Measurements from ENCODE around the gene NFILZ. TPM values are rescaled to one million over a fixed set of nuclear protein-coding genes. Genes with fewer than 3 reads are reported as not detected.

NFILZ gene
- total RNA-seq, 1 experiment from 2014 or later = not detected

- no peaks in the 10 kb centered on the region for H3K9me3 Mint-ChIP-seq (ENCODE audit: low read depth, unreplicated experiment)
- H3K4me1 Mint-ChIP-seq (ENCODE audit: low read depth, unreplicated experiment) = no peaks in the 10 kb centered on the region
- no peak overlapping the region for H3K27ac Mint-ChIP-seq (ENCODE audit: unreplicated experiment)
- CTCF ChIA-PET = interaction anchor here (0.7 kb wide), 1 partner anchor 769 kb away, joined by 5 read pairs; no protein-coding TSS in a partner anchor
- peaks cover 50% of the 10 kb centered on the region for H3K27me3 Mint-ChIP-seq (ENCODE audit: unreplicated experiment)
- no TSS peak for BruUV-seq (replicated peaks)
- H3K36me3 Mint-ChIP-seq (ENCODE audit: insufficient read depth, unreplicated experiment) = no peaks in the 10 kb centered on the region
- no peak overlapping the region for H3K4me3 Mint-ChIP-seq (ENCODE audit: low read depth, unreplicated experiment)
- intact Hi-C loops (cut with micrococcal nuclease; ENCODE audit: unreplicated experiment) = loop anchor here (10.0 kb wide), 1 partner anchor 63 kb away; no protein-coding TSS in a partner anchor
- DNase-seq = no peak
- TF ChIP-seq, protein P1, sequence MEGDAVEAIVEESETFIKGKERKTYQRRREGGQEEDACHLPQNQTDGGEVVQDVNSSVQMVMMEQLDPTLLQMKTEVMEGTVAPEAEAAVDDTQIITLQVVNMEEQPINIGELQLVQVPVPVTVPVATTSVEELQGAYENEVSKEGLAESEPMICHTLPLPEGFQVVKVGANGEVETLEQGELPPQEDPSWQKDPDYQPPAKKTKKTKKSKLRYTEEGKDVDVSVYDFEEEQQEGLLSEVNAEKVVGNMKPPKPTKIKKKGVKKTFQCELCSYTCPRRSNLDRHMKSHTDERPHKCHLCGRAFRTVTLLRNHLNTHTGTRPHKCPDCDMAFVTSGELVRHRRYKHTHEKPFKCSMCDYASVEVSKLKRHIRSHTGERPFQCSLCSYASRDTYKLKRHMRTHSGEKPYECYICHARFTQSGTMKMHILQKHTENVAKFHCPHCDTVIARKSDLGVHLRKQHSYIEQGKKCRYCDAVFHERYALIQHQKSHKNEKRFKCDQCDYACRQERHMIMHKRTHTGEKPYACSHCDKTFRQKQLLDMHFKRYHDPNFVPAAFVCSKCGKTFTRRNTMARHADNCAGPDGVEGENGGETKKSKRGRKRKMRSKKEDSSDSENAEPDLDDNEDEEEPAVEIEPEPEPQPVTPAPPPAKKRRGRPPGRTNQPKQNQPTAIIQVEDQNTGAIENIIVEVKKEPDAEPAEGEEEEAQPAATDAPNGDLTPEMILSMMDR (IDR thresholded peaks at IDR 0.05; ENCODE audit: unreplicated experiment) = no peak
These were observed 17.8 kb downstream of the NFILZ start for GRCh38 chr19:8648240-8648639.

GRCh38 chr19:8654591-8655339 is 24.3 kb downstream of the NFILZ start:
- peak; percentile 60 for DNase-seq
- Mint-ChIP-seq H3K27me3 (ENCODE audit: unreplicated experiment) (peaks cover 66% of the 10 kb centered on the region), H3K9me3 (ENCODE audit: low read depth, unreplicated experiment) (no peaks in the 10 kb centered on the region), H3K27ac (ENCODE audit: unreplicated experiment) (no peak overlapping the region), H3K36me3 (ENCODE audit: insufficient read depth, unreplicated experiment) (no peaks in the 10 kb centered on the region), H3K4me1 (ENCODE audit: low read depth, unreplicated experiment) (peaks cover 8% of the 10 kb centered on the region), H3K4me3 (ENCODE audit: low read depth, unreplicated experiment) (no peak overlapping the region)
- CTCF ChIA-PET = no interaction called here
- BruUV-seq (replicated peaks) = no TSS peak
- TF ChIP-seq, protein P1 (IDR thresholded peaks at IDR 0.05; ENCODE audit: unreplicated experiment) = peak; percentile 76
- intact Hi-C loops (cut with micrococcal nuclease; ENCODE audit: unreplicated experiment) = loop anchor here (2.0 to 10.0 kb wide), 3 partner anchors 38 to 426 kb away; partner anchors contain the start of genes MBD3L1 and ZNF558

DNA sequence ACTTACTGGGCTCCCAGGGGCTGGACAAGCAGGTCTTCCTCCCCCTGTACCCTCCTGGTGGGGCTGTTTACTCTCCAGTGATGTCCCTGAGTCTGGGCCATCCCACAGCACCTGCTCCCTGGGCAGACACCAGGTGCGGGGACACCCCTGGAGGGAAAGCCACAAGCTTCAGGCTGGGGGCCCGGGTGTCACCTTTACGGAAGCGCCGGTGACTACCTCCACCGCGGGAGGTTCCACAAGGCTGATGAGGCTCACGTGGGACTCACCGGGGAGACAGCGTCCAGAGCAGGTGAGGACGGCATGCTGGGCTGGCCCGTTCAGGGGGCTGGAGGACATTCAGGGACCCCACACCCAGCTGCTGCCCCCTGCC is 24.9 kb downstream of the NFILZ start:
- Mint-ChIP-seq H3K27me3 (ENCODE audit: unreplicated experiment) (peaks cover 66% of the 10 kb centered on the region), H3K27ac (ENCODE audit: unreplicated experiment) (no peak overlapping the region), H3K4me3 (ENCODE audit: low read depth, unreplicated experiment) (peak overlapping the region; percentile 4), H3K36me3 (ENCODE audit: insufficient read depth, unreplicated experiment) (no peaks in the 10 kb centered on the region), H3K4me1 (ENCODE audit: low read depth, unreplicated experiment) (peaks cover 8% of the 10 kb centered on the region), H3K9me3 (ENCODE audit: low read depth, unreplicated experiment) (no peaks in the 10 kb centered on the region)
- TF ChIP-seq, protein P1 (IDR thresholded peaks at IDR 0.05; ENCODE audit: unreplicated experiment) = no peak
- no TSS peak for BruUV-seq (replicated peaks)
- intact Hi-C loops (cut with micrococcal nuclease; ENCODE audit: unreplicated experiment) = loop anchor here (2.0 to 10.0 kb wide), 2 partner anchors 179 to 425 kb away; partner anchors contain the start of genes MBD3L1 and ZNF558
- CTCF ChIA-PET = no interaction called here
- DNase-seq = no peak

- Mint-ChIP-seq H3K36me3 (ENCODE audit: insufficient read depth, unreplicated experiment) (no peaks in the 10 kb centered on the region), H3K27ac (ENCODE audit: unreplicated experiment) (no peak overlapping the region), H3K4me1 (ENCODE audit: low read depth, unreplicated experiment) (peaks cover 8% of the 10 kb centered on the region), H3K4me3 (ENCODE audit: low read depth, unreplicated experiment) (no peak overlapping the region), H3K9me3 (ENCODE audit: low read depth, unreplicated experiment) (no peaks in the 10 kb centered on the region), H3K27me3 (ENCODE audit: unreplicated experiment) (peaks cover 79% of the 10 kb centered on the region)
- DNase-seq = no peak
- intact Hi-C loops (cut with micrococcal nuclease; ENCODE audit: unreplicated experiment) = loop anchor here (10.0 kb wide), 1 partner anchor 177 kb away; the partner anchor contains the start of genes MBD3L1 and ZNF558
- CTCF ChIA-PET = no interaction called here
- TF ChIP-seq, protein P1 (IDR thresholded peaks at IDR 0.05; ENCODE audit: unreplicated experiment) = no peak
- BruUV-seq (replicated peaks) = no TSS peak
These were observed 27.4 kb downstream of the NFILZ start for GRCh38 chr19:8657869-8658268.

Data from Calu3 (cell line).